ENCODE results near the gene CDK5RAP3.
"Not testable (repeated sequence)": the region's sequence is repeated elsewhere in the genome, so short reads cannot be mapped to it uniquely, and the experiment has no call there.

The CDK5RAP3 gene

DNA sequence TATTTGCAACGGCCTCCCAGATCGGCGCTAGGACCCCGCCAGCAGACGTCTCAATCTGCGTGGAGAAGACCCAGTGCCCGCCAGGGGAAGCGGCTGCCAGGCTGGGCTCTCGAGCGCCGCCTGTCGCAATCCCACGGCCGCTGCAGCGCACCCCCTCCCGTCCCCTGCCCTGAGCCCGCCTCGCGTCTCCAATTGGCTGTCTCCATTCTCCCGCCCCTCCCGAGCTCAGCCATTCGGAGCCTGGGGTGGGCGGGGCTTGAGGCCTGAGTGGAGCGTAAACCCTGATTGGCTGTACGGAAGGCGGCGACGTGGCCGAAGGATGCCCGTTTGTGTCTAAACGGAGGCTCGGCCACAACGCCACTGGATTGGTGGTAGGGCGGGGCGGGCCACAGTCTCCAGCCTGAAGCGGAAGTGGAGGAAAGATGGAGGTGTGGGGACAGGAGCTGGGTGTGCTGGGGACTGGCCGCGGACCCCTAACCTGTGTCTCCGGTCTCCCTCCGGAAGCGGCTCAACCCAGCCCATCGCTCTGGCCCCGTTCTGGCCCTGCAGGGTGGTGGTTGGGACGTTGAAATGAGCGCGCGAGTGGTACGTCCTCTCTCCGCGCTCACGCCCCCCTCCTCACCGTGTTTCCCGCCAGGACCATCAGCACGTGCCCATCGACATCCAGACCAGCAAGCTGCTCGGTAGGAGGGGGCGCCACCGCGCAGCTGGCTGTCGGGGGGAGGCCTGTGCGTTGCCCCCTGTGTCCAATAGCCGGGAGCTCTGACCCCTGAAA lies at the start of gene CDK5RAP3:
Gene CDK5RAP3, plus strand, starts transcription at position 389 of the 775 bp plus-strand sequence. Its CDS starts 34 bp downstream, at position 423.
- Histone ChIP-seq H3K4me1 (ENCODE audit: control insufficient read depth, insufficient read depth, low read length) (peaks cover 34% of the 10 kb centered on the region), H3K9me3 (ENCODE audit: control insufficient read depth, low read length) (no peaks in the 10 kb centered on the region), H3K4me3 (ENCODE audit: low read length) (peak within 1 kb of the TSS; percentile 98), H3K36me3 (ENCODE audit: control insufficient read depth, insufficient read depth, low read length, severe bottlenecking) (peaks cover 22% of the 10 kb centered on the region), H3K9ac (ENCODE audit: low read length) (peak within 1 kb of the TSS; percentile 90), H3K27me3 (replicated peaks; ENCODE audit: control insufficient read depth, insufficient read depth, low read length) (no peaks in the 10 kb centered on the region)
- DNase-seq (ENCODE audit: low read depth): peak; percentile 100

DNA sequence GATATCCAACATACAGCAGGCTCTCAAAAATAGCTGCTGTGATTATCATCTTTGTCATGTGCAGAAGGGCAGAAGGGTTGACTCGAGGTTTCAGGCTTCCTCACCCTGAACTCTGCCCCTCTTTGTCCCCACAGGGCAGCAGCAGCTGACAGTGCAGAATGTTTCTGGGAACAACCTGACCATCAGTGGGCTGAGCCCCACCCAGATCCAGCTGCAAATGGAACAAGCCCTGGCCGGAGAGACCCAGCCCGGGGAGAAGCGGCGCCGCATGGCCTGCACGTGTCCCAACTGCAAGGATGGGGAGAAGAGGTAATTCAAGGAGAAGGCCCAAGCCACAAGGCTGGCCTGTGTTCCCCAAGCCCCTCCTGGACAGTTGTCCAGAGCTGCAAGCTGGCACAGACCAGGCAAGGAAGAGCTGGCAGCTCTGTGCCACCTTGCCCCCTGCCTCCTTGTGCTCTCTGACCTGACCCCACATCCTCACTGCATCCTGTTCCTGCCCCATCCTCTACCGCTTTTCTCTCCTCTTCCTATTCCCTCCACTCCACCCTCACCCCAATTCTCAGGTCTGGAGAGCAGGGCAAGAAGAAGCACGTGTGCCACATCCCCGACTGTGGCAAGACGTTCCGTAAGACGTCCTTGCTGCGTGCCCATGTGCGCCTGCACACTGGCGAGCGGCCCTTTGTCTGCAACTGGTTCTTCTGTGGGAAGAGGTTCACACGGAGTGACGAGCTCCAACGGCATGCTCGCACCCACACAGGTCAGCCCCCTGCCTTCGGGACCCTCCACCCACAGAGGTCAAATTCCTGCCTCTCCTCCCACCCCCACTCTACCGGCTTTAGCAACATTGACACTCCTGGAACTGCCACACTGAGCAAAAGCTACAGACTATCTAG lies 45.9 kb upstream of the CDK5RAP3 start:
- no peak for DNase-seq (ENCODE audit: low read depth)
- no peak overlapping the region for H3K9ac ChIP-seq (ENCODE audit: low read length)
- H3K36me3 ChIP-seq (ENCODE audit: control insufficient read depth, insufficient read depth, low read length, severe bottlenecking): peaks cover 42% of the 10 kb centered on the region
- peaks cover 18% of the 10 kb centered on the region for H3K4me1 ChIP-seq (ENCODE audit: control insufficient read depth, insufficient read depth, low read length)
- H3K9me3 ChIP-seq (ENCODE audit: control insufficient read depth, low read length): no peaks in the 10 kb centered on the region
- H3K27me3 ChIP-seq (replicated peaks; ENCODE audit: control insufficient read depth, insufficient read depth, low read length): no peaks in the 10 kb centered on the region
- no peak overlapping the region for H3K4me3 ChIP-seq (ENCODE audit: low read length)

- Histone ChIP-seq H3K4me1 (ENCODE audit: control insufficient read depth, insufficient read depth, low read length) (peaks cover 18% of the 10 kb centered on the region), H3K36me3 (ENCODE audit: control insufficient read depth, insufficient read depth, low read length, severe bottlenecking) (peaks cover 42% of the 10 kb centered on the region), H3K9ac (ENCODE audit: low read length) (no peak overlapping the region), H3K9me3 (ENCODE audit: control insufficient read depth, low read length) (no peaks in the 10 kb centered on the region), H3K4me3 (ENCODE audit: low read length) (no peak overlapping the region), H3K27me3 (replicated peaks; ENCODE audit: control insufficient read depth, insufficient read depth, low read length) (no peaks in the 10 kb centered on the region)
- DNase-seq (ENCODE audit: low read depth): no peak
Measured at GRCh38 chr17:47925678-47925988, 45.3 kb upstream of the CDK5RAP3 start.

DNA sequence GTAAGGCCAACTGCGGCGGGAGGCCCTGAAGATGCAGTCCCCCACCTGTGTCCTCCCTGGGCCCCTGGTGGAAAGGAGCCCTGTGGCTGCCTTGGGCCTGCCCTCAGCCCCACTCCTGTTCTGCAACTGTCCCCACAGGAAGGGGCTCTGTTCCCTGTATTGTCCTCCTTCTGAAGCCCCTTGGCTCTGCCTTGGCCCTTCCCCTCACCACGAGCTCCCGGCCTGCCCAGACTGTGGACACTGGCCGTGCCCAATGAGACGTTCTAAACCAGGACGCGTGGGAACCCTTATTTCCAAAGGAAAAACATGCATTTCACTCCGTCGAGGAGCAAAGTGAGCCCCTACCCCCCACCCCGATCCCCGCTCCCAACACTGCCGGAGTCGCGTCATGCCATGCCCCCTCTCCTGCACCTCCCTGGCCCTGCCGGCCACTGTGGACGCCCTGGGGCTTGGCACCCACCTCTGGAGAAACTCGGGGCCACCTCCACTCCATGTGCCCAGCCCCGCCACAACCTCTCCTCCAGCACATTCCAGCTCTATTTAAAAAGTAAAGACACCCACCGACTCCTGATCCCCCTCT lies 43.0 kb upstream of the CDK5RAP3 start:
- no peak for DNase-seq (ENCODE audit: low read depth)
- Histone ChIP-seq H3K4me3 (ENCODE audit: low read length) (no peak overlapping the region), H3K36me3 (ENCODE audit: control insufficient read depth, insufficient read depth, low read length, severe bottlenecking) (peaks cover 42% of the 10 kb centered on the region), H3K9ac (ENCODE audit: low read length) (no peak overlapping the region), H3K4me1 (ENCODE audit: control insufficient read depth, insufficient read depth, low read length) (peaks cover 18% of the 10 kb centered on the region), H3K9me3 (ENCODE audit: control insufficient read depth, low read length) (no peaks in the 10 kb centered on the region), H3K27me3 (replicated peaks; ENCODE audit: control insufficient read depth, insufficient read depth, low read length) (no peaks in the 10 kb centered on the region)

DNA sequence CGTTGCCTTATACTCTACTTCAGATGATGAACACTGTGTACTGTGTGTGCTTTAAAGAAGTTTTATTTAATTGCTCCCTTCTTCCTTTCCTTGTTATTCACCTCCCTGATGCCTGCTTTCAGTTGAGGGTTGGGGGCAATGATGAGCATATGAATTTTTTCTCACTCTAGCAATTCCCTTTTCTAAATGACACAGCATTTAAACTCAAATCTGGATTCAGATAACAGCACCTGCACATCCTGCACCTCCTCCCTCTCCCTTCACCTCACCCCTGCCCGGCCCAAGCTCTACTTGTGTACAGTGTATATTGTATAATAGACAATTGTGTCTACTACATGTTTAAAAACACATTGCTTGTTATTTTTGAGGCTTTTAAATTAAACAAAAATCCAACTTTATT lies 42.5 kb upstream of the CDK5RAP3 start:
- H3K36me3 ChIP-seq (ENCODE audit: control insufficient read depth, insufficient read depth, low read length, severe bottlenecking): peaks cover 37% of the 10 kb centered on the region
- no peak for DNase-seq (ENCODE audit: low read depth)

GRCh38 chr17:47929218-47930000 lies 41.5 kb upstream of the CDK5RAP3 start:
- Histone ChIP-seq H3K4me1 (ENCODE audit: control insufficient read depth, insufficient read depth, low read length) (peaks cover 18% of the 10 kb centered on the region), H3K9ac (ENCODE audit: low read length) (no peak overlapping the region), H3K36me3 (ENCODE audit: control insufficient read depth, insufficient read depth, low read length, severe bottlenecking) (peaks cover 28% of the 10 kb centered on the region), H3K27me3 (replicated peaks; ENCODE audit: control insufficient read depth, insufficient read depth, low read length) (no peaks in the 10 kb centered on the region), H3K4me3 (ENCODE audit: low read length) (no peak overlapping the region), H3K9me3 (ENCODE audit: control insufficient read depth, low read length) (no peaks in the 10 kb centered on the region)
- DNase-seq (ENCODE audit: low read depth): no peak

More for the DNA sequence above, 42.5 kb upstream of the CDK5RAP3 start:
- H3K4me1 ChIP-seq (ENCODE audit: control insufficient read depth, insufficient read depth, low read length): peaks cover 18% of the 10 kb centered on the region
- H3K27me3 ChIP-seq (replicated peaks; ENCODE audit: control insufficient read depth, insufficient read depth, low read length): no peaks in the 10 kb centered on the region
- no peak overlapping the region for H3K4me3 ChIP-seq (ENCODE audit: low read length)
- H3K9ac ChIP-seq (ENCODE audit: low read length): no peak overlapping the region
- no peaks in the 10 kb centered on the region for H3K9me3 ChIP-seq (ENCODE audit: control insufficient read depth, low read length)

- no peaks in the 10 kb centered on the region for H3K9me3 ChIP-seq (ENCODE audit: control insufficient read depth, low read length)
- no peak for DNase-seq (ENCODE audit: low read depth)
- H3K9ac ChIP-seq (ENCODE audit: low read length): no peak overlapping the region
- H3K36me3 ChIP-seq (ENCODE audit: control insufficient read depth, insufficient read depth, low read length, severe bottlenecking): peaks cover 7% of the 10 kb centered on the region
- no peak overlapping the region for H3K4me3 ChIP-seq (ENCODE audit: low read length)
- peaks cover 13% of the 10 kb centered on the region for H3K4me1 ChIP-seq (ENCODE audit: control insufficient read depth, insufficient read depth, low read length)
- H3K27me3 ChIP-seq (replicated peaks; ENCODE audit: control insufficient read depth, insufficient read depth, low read length): no peaks in the 10 kb centered on the region
Measured at GRCh38 chr17:47931848-47932247, 39.1 kb upstream of the CDK5RAP3 start.

DNA sequence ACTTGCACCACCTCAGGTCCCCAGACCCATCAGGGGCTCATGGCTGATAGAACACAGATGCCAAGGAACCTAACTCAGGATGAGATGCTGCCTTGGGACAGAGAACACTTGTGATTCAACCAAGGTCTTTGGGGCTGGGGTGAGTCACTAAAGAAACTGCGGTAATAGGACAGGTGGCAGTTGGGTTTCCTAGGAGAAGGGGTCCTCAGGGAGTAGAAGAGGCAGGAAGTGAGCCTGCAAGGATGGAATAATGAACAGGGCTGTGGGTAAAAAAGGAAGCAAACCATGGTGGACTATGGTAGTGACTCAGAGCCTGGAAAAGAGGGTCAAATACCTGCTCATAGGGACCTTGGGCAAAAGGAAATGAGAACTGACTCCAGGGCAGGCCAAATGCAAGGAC lies 36.1 kb upstream of the CDK5RAP3 start:
- no peak overlapping the region for H3K9ac ChIP-seq (ENCODE audit: low read length)
- H3K9me3 ChIP-seq (ENCODE audit: control insufficient read depth, low read length): no peaks in the 10 kb centered on the region
- H3K36me3 ChIP-seq (ENCODE audit: control insufficient read depth, insufficient read depth, low read length, severe bottlenecking): no peaks in the 10 kb centered on the region
- H3K4me3 ChIP-seq (ENCODE audit: low read length): no peak overlapping the region
- H3K27me3 ChIP-seq (replicated peaks; ENCODE audit: control insufficient read depth, insufficient read depth, low read length): no peaks in the 10 kb centered on the region
- no peak for DNase-seq (ENCODE audit: low read depth)
- peaks cover 16% of the 10 kb centered on the region for H3K4me1 ChIP-seq (ENCODE audit: control insufficient read depth, insufficient read depth, low read length)

DNA sequence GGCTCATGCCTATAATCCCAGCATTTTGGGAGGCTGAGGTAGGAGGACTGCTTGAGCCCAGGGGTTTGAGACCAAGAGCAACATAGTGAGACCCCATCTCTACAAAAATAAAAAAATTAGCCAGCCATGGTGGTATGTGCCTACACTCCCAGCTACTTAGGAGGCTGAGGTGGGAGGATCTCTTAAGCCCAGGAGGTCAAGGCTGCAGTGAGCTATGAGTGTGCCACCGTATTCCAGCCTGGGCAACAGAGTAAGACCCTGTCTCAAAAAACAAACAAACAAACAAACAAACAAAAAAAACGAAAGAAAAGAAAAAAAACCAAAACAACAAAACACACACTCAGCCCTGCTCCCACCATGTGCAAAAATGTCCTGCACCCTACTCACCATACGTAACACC lies 35.4 kb upstream of the CDK5RAP3 start:
- not testable (repeated sequence) for DNase-seq (ENCODE audit: low read depth); H3K27me3 ChIP-seq (replicated peaks; ENCODE audit: control insufficient read depth, insufficient read depth, low read length); H3K9me3 ChIP-seq (ENCODE audit: control insufficient read depth, low read length); H3K4me3 ChIP-seq (ENCODE audit: low read length); H3K9ac ChIP-seq (ENCODE audit: low read length); H3K36me3 ChIP-seq (ENCODE audit: control insufficient read depth, insufficient read depth, low read length, severe bottlenecking)
- H3K4me1 ChIP-seq (ENCODE audit: control insufficient read depth, insufficient read depth, low read length): peaks cover 16% of the 10 kb centered on the region

GRCh38 chr17:47935961-47936360 lies 35.0 kb upstream of the CDK5RAP3 start:
- Histone ChIP-seq H3K9me3 (ENCODE audit: control insufficient read depth, low read length) (no peaks in the 10 kb centered on the region), H3K9ac (ENCODE audit: low read length) (no peak overlapping the region), H3K4me3 (ENCODE audit: low read length) (no peak overlapping the region), H3K4me1 (ENCODE audit: control insufficient read depth, insufficient read depth, low read length) (peaks cover 19% of the 10 kb centered on the region), H3K36me3 (ENCODE audit: control insufficient read depth, insufficient read depth, low read length, severe bottlenecking) (no peaks in the 10 kb centered on the region), H3K27me3 (replicated peaks; ENCODE audit: control insufficient read depth, insufficient read depth, low read length) (no peaks in the 10 kb centered on the region)
- DNase-seq (ENCODE audit: low read depth): peak; percentile 45

Data from adipocyte (in vitro differentiated cells).